Fibroblast of lung (primary cell): ENCODE results near the gene CLIC6.

Source experiments
- EZH2 ChIP-seq: IDR thresholded peaks from 2 replicates; pipeline ENCODE4 v1.5.1; 2012; ENCODE audit warnings: low read length, control low read depth, mild to moderate bottlenecking; ENCODE audit errors: missing control alignments
- TF ChIP-seq, protein P1 (sequence below), 2 donors: IDR thresholded peaks in 1 of 2; conservative IDR thresholded peaks in 1 of 2; 1 replicate in 1 of 2; 2 replicates in 1 of 2; pipeline ENCODE4 v1.5.1; 2011 to 2012; ENCODE audit warnings: low read length in 2 of 2, control low read depth in 1 of 2, inconsistent platforms in 1 of 2, low read depth in 1 of 2, mild to moderate bottlenecking in 1 of 2

DNA sequence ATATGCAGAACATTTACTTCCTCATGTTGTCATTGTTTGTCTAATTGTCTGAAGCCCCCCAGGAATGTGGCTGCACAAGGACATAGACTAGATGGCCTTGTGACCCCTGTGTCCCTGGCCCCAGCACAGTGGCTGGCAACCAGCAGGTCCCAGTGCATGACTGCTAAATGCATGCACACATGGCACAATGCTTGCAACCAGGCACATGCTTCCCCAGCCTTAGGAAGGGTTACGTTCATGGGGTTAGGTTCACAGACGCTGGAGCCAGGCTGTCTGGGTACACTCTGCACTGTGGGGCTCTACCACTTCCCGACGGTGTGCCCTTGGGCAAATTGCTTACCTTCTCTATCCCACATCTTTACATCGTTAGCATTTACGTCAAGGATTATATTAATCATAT lies 21.2 kb upstream of the CLIC6 start:
- no peak for TF ChIP-seq EZH2
- TF ChIP-seq, protein P1, sequence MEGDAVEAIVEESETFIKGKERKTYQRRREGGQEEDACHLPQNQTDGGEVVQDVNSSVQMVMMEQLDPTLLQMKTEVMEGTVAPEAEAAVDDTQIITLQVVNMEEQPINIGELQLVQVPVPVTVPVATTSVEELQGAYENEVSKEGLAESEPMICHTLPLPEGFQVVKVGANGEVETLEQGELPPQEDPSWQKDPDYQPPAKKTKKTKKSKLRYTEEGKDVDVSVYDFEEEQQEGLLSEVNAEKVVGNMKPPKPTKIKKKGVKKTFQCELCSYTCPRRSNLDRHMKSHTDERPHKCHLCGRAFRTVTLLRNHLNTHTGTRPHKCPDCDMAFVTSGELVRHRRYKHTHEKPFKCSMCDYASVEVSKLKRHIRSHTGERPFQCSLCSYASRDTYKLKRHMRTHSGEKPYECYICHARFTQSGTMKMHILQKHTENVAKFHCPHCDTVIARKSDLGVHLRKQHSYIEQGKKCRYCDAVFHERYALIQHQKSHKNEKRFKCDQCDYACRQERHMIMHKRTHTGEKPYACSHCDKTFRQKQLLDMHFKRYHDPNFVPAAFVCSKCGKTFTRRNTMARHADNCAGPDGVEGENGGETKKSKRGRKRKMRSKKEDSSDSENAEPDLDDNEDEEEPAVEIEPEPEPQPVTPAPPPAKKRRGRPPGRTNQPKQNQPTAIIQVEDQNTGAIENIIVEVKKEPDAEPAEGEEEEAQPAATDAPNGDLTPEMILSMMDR (conservative IDR thresholded peaks at IDR 0.05 in 1 of 2, IDR thresholded peaks at IDR 0.05 in 1 of 2; ENCODE audit: low read depth in 1 of 2, low read length in 2 of 2), result no peak
